ENCODE data around the gene POLQ. TPM values are rescaled to one million over a fixed set of nuclear protein-coding genes. Genes with fewer than 3 reads are reported as not detected.
"Not testable (repeated sequence)": the region's sequence is repeated elsewhere in the genome, so short reads cannot be mapped to it uniquely, and the experiment has no call there.

The POLQ gene
- total RNA-seq, 4 donors from 2014 or later = 0.07 to 0.24 (median 0.18) TPM; not detected in 1

GRCh38 chr3:121414924-121415323, 130.9 kb downstream of the POLQ start:
- Histone ChIP-seq H3K27ac (no peak overlapping the region), H3K36me3 (no peaks in the 10 kb centered on the region), H3K27me3 (no peaks in the 10 kb centered on the region), H3K4me3 (no peak overlapping the region), H3K4me1 (no peaks in the 10 kb centered on the region), H3K9me3 (no peaks in the 10 kb centered on the region)
- DNase-seq = no peak
- TF ChIP-seq CTCF (IDR thresholded peaks at IDR 0.05 in 4 of 5, conservative IDR thresholded peaks at IDR 0.05 in 1 of 5) = no peak
- in situ Hi-C loops (cut with MboI; ENCODE audit: low sequenced_read_pairs in 4 of 4) (no loop called here), intact Hi-C loops (cut with DNase I; ENCODE audit: low total_unique reads) (no loop called here)
- no peak for ATAC-seq

DNA sequence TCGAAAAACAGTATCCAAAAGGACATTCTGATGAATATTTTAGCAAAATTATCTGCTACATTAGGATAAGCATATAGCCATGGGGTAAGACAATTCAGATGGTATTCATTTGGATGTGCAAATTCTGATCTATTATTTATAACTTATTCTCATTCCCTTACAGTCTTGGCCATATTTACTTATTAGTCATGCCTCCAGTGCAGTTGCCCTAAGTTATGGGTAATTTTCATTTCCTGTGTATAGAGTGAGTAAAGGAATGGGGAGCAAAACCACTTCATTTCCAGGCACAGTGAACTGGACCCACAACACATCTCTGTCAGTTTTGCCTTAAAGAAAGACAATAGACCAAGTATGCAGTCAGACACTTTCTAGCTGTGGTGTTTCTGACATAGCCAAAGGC, 134.3 kb downstream of the POLQ start:
- Histone ChIP-seq H3K9me3 (no peaks in the 10 kb centered on the region), H3K4me3 (no peak overlapping the region), H3K27me3 (no peaks in the 10 kb centered on the region), H3K27ac (no peak overlapping the region), H3K36me3 (no peaks in the 10 kb centered on the region), H3K4me1 (no peaks in the 10 kb centered on the region)
- intact Hi-C loops (cut with DNase I; ENCODE audit: low total_unique reads) = no loop called here
- no peak for ATAC-seq
- DNase-seq = no peak
- TF ChIP-seq POLR2A (IDR thresholded peaks at IDR 0.05) (no peak), CTCF (IDR thresholded peaks at IDR 0.05 in 4 of 5, conservative IDR thresholded peaks at IDR 0.05 in 1 of 5) (no peak)
- in situ Hi-C loops (cut with MboI; ENCODE audit: low sequenced_read_pairs in 4 of 4) = no loop called here

DNA sequence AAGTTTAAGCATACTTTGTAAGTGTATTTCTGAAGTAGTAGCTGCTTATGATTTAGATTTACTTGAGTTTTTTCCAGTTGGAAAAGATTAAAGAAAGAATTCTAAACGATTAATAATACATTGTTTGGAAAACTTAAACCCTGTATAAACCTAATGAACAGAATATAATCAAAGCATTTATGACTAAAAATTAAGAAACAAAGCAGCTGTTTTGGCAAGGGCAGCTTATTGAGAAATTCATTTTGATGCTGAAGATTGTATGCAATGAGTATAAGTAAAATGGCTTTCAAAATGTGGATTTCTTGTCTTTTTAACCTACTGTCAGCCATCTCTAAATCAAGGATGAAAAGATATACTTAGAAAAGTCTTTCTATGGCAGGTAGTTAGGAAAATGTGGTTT, 140.2 kb downstream of the POLQ start:
- ATAC-seq = no peak
- in situ Hi-C loops (cut with MboI; ENCODE audit: low sequenced_read_pairs in 4 of 4) (no loop called here), intact Hi-C loops (cut with DNase I; ENCODE audit: low total_unique reads) (no loop called here)

GRCh38 chr3:121399820-121400219, 146.0 kb downstream of the POLQ start:
- TF ChIP-seq CTCF (IDR thresholded peaks at IDR 0.05 in 4 of 5, conservative IDR thresholded peaks at IDR 0.05 in 1 of 5) = no peak
- TF ChIP-seq POLR2A (IDR thresholded peaks at IDR 0.05) = no peak
- Histone ChIP-seq H3K27me3 (no peaks in the 10 kb centered on the region), H3K4me1 (no peaks in the 10 kb centered on the region), H3K4me3 (no peak overlapping the region), H3K9me3 (no peaks in the 10 kb centered on the region), H3K27ac (no peak overlapping the region), H3K36me3 (no peaks in the 10 kb centered on the region)
- in situ Hi-C loops (cut with MboI; ENCODE audit: low sequenced_read_pairs in 4 of 4) (no loop called here), intact Hi-C loops (cut with DNase I; ENCODE audit: low total_unique reads) (no loop called here)
- ATAC-seq (no peak), DNase-seq (no peak)

More for the DNA sequence above, 140.2 kb downstream of the POLQ start:
- no peaks in the 10 kb centered on the region for H3K4me1 ChIP-seq
- no peaks in the 10 kb centered on the region for H3K36me3 ChIP-seq
- no peak overlapping the region for H3K4me3 ChIP-seq
- H3K27me3 ChIP-seq = no peaks in the 10 kb centered on the region
- no peak overlapping the region for H3K27ac ChIP-seq
- no peak for DNase-seq
- H3K9me3 ChIP-seq = no peaks in the 10 kb centered on the region
- TF ChIP-seq POLR2A (IDR thresholded peaks at IDR 0.05) (no peak), CTCF (IDR thresholded peaks at IDR 0.05 in 4 of 5, conservative IDR thresholded peaks at IDR 0.05 in 1 of 5) (no peak)

DNA sequence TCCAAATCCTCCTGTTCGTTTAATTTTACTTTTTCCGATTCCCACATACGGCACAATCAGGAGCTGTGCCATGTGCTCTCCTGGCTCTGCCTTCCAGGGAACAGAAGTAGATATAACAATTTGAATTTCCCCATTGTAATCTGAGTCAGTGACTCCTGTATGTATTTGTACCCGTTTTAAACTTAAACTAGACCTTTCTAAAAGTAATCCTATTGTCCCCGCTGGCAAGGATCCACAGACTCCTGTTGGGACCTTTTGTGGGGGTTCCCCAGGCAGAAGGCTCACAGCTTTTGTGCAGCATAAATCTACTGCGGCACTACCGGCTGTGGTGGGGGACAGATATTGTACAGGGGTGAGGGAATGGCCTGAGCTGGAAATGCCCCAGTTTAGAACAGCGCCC, 147.7 kb downstream of the POLQ start:
- H3K36me3 ChIP-seq; H3K27ac ChIP-seq; intact Hi-C loops (cut with DNase I; ENCODE audit: low total_unique reads); in situ Hi-C loops (cut with MboI; ENCODE audit: low sequenced_read_pairs in 4 of 4); ATAC-seq; H3K9me3 ChIP-seq; H3K4me3 ChIP-seq; DNase-seq; H3K27me3 ChIP-seq; H3K4me1 ChIP-seq: not testable (repeated sequence)

DNA sequence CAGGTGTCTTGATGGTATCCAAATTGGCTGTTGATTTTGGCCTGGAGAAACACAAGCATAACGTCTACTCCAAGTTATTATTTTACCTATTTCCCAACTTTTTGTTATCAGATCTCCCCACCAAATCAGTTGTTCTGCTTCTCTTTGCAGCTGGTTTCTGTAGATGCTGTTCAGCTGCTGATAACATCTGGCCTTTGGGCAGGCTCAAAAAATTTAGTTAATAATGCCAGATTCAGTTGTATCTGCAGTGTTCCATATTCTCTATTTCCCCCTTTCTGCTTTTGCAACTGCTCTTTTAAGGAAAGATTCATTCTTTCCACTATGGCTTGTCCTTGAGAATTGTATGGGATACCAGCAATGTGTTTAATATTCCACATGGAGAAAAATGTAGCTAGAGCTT, 149.8 kb downstream of the POLQ start:
- intact Hi-C loops (cut with DNase I; ENCODE audit: low total_unique reads); H3K9me3 ChIP-seq; H3K4me3 ChIP-seq; DNase-seq; H3K4me1 ChIP-seq; H3K36me3 ChIP-seq; ATAC-seq; H3K27ac ChIP-seq; H3K27me3 ChIP-seq; in situ Hi-C loops (cut with MboI; ENCODE audit: low sequenced_read_pairs in 4 of 4): not testable (repeated sequence)

- in situ Hi-C loops (cut with MboI; ENCODE audit: low sequenced_read_pairs in 4 of 4) = not testable (repeated sequence)
Observed at GRCh38 chr3:121388308-121388707, 157.5 kb downstream of the POLQ start.

More at GRCh38 chr3:121388308-121388707, 157.5 kb downstream of the POLQ start:
- H3K36me3 ChIP-seq; DNase-seq; ATAC-seq; H3K27me3 ChIP-seq; intact Hi-C loops (cut with DNase I; ENCODE audit: low total_unique reads); H3K9me3 ChIP-seq; H3K4me1 ChIP-seq; H3K27ac ChIP-seq; H3K4me3 ChIP-seq: not testable (repeated sequence)

All from gastrocnemius medialis (tissue), 4 donors.